ENCODE data around the gene GAL.
"Not testable (repeated sequence)": the region's sequence is repeated elsewhere in the genome, so short reads cannot be mapped to it uniquely, and the experiment has no call there.

Gene GAL, protein sequence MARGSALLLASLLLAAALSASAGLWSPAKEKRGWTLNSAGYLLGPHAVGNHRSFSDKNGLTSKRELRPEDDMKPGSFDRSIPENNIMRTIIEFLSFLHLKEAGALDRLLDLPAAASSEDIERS

DNA sequence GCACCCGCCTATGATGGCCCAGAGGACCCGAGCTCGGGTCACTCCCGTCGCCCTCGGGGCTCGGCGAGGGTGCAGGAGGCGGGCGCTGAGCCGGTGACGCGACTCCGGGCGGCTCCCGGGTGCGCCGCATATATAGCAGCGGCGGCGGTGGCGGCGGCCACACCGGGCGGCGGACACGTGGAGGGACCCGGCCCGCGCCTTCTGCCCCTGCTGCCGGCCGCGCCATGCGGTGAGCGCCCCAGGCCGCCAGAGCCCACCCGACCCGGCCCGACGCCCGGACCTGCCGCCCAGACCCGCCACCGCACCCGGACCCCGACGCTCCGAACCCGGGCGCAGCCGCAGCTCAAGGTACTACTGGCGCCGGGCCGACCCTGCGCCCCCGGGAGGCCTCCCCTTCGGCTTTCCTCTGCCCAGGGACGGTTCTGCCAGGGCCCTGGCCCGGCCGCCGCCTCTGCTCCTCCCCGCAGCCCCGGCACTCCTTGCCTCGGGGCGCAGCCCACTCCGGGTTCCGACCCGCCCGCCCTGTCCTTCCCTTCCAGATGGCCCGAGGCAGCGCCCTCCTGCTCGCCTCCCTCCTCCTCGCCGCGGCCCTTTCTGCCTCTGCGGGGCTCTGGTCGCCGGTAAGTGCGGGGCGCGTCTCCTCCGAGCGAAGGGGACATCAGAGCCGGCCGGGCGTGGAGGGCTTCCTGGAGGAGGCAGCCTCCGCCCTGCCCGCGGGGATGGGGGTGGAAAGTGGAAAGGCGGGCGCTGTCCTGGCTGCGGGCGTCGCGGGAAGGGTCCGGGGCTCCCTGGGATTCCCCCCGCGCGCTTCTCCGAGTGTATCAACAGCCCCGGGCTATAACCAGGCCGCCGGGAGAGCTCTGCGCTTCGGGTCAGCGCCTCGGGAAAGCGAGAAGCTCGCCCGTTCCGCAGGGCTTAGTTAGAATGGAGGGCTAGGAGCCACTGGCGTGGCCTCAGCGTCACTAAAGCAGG lies at the start of gene GAL:
Gene GAL (plus strand): TSS at position 160 of the 972 bp plus-strand sequence. CDS start 380 bp downstream, at position 540.
- TF ChIP-seq, protein P1, sequence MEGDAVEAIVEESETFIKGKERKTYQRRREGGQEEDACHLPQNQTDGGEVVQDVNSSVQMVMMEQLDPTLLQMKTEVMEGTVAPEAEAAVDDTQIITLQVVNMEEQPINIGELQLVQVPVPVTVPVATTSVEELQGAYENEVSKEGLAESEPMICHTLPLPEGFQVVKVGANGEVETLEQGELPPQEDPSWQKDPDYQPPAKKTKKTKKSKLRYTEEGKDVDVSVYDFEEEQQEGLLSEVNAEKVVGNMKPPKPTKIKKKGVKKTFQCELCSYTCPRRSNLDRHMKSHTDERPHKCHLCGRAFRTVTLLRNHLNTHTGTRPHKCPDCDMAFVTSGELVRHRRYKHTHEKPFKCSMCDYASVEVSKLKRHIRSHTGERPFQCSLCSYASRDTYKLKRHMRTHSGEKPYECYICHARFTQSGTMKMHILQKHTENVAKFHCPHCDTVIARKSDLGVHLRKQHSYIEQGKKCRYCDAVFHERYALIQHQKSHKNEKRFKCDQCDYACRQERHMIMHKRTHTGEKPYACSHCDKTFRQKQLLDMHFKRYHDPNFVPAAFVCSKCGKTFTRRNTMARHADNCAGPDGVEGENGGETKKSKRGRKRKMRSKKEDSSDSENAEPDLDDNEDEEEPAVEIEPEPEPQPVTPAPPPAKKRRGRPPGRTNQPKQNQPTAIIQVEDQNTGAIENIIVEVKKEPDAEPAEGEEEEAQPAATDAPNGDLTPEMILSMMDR (IDR thresholded peaks at IDR 0.05; ENCODE audit: insufficient read depth, low read depth, low read length, missing control alignments) = no peak
- DNase-seq (ENCODE audit: low read depth) = no peak
- H3K4me3 ChIP-seq (ENCODE audit: low read depth, low read length) = no peak within 1 kb of the TSS

DNA sequence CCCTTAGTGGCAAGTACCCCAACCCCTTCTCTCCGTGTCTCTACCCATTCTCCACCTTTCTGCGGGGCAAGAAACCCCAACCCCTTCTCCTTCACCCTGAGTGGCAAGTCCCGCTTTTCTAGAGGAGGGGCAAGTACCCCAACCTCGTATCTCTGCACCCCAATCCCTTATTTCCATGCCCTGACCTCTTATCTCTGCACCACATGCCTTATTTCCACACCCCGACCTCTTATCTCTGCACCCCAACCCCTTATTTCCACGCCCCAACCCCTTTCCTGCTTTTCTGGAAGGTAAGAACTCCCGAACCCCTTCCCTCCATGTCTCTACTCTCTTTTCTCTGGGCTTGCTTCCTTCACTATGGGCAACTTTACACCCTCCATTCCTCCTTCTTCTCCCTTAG lies 49.7 kb upstream of the GAL start:
- H3K4me3 ChIP-seq (ENCODE audit: low read depth, low read length); DNase-seq (ENCODE audit: low read depth): not testable (repeated sequence)

- not testable (repeated sequence) for DNase-seq (ENCODE audit: low read depth); H3K4me3 ChIP-seq (ENCODE audit: low read depth, low read length)
These were observed 49.2 kb upstream of the GAL start for GRCh38 chr11:68635172-68635571.

- DNase-seq (ENCODE audit: low read depth); H3K4me3 ChIP-seq (ENCODE audit: low read depth, low read length): not testable (repeated sequence)
These were observed 48.5 kb upstream of the GAL start for GRCh38 chr11:68635883-68636282.

DNA sequence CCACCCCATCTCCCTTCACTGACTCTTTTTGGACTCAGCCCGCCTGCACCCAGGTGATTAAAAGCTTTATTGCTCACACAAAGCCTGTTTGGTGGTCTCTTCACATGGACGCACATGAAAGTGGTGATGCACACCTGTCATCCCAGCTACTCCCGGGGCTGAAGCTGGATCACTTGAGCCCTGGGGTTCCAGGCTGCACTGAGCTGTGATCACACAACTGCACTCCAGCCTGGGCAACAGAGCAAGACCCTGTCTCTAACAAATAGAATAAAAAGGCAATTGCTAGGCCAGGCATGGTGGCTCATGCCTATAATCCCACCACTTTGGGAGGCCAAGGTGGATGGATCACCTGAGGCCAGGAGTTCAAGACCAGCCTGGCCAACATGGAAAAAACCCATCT lies 45.0 kb upstream of the GAL start:
- not testable (repeated sequence) for DNase-seq (ENCODE audit: low read depth); H3K4me3 ChIP-seq (ENCODE audit: low read depth, low read length)

DNA sequence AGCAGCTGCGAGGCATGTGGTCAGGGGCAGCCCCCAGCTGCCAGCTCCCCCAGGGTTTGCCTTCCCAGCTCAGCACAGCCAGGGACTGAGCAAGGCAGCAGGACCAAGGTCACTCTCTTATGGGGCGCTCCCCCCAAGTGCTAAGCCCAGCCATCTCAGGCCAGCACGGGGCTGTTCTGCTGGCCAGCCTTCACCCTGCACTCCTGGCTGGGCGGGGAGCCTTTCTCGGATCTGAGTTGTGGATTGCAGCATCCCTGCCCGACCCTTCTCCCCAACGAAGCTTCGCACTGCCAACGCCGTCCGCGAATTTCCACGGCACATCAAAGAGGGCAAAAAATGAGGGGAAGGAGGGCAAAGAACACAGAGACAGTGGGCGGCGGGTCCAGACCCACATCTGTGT lies 42.5 kb upstream of the GAL start:
- DNase-seq (ENCODE audit: low read depth) = no peak
- no peak overlapping the region for H3K4me3 ChIP-seq (ENCODE audit: low read depth, low read length)
- TF ChIP-seq, protein P1 (IDR thresholded peaks at IDR 0.05; ENCODE audit: insufficient read depth, low read depth, low read length, missing control alignments) = no peak

- TF ChIP-seq, protein P1 (IDR thresholded peaks at IDR 0.05; ENCODE audit: insufficient read depth, low read depth, low read length, missing control alignments) = no peak
- H3K4me3 ChIP-seq (ENCODE audit: low read depth, low read length) = no peak overlapping the region
- DNase-seq (ENCODE audit: low read depth) = no peak
These were observed 40.8 kb upstream of the GAL start for GRCh38 chr11:68643585-68643984.

GRCh38 chr11:68646832-68647231 lies 37.5 kb upstream of the GAL start:
- TF ChIP-seq, protein P1 (IDR thresholded peaks at IDR 0.05; ENCODE audit: insufficient read depth, low read depth, low read length, missing control alignments) = no peak
- DNase-seq (ENCODE audit: low read depth) = no peak
- no peak overlapping the region for H3K4me3 ChIP-seq (ENCODE audit: low read depth, low read length)

Data from GM12865 (cell line).